ENCODE results near the gene BRME1.

- TF ChIP-seq CTCF (IDR thresholded peaks at IDR 0.05) (no peak), POLR2A (IDR thresholded peaks at IDR 0.05) (no peak)
These were observed 45.1 kb downstream of the BRME1 start for GRCh38 chr19:13860679-13861391.

Data from Peyer's patch (tissue), 4 donors.